HEK293 (cell line): ENCODE measurements around the gene FKRP.
A peak's percentile ranks its signal among the peaks of the same experiment; 100 is the strongest.

ENCODE experiments used
- CTCF ChIA-PET: fragments of 350-600 bp; formaldehyde crosslinking; extraction: SDS; loops from one replicate; lab custom pipeline; 2021; ENCODE audit warnings: antibody characterized with exemption; lab: Yijun Ruan, JAX
- POLR2A ChIA-PET: fragments of 300-600 bp; formaldehyde crosslinking; extraction: SDS; loops from one replicate; lab custom pipeline; 2020; ENCODE audit warnings: antibody characterized with exemption, inconsistent platforms; lab: Yijun Ruan, JAX
- H3K27ac ChIP-seq: fragments of 200-500 bp; sonication (Bioruptor generic); 2 replicates; pipeline ENCODE4 v1.5.1; 2014; ENCODE audit warnings: low read depth, low read length, control low read depth, inconsistent platforms; ENCODE audit errors: extremely low read depth
- H3K36me3 ChIP-seq, 2 experiments: fragments of 200-500 bp in 1 of 2; sonication (Bioruptor generic) in 1 of 2; 1 replicate in 1 of 2; 2 replicates in 1 of 2; pipeline ENCODE4 v1.5.1; 2014 to 2017; ENCODE audit warnings: inconsistent platforms in 2 of 2, low read length in 2 of 2; ENCODE audit not compliant: control insufficient read depth in 2 of 2, insufficient read depth in 1 of 2
- H3K4me1 ChIP-seq: fragments of 200-500 bp; sonication (Bioruptor generic); 2 replicates; pipeline ENCODE4 v1.5.1; 2014; ENCODE audit warnings: mild to moderate bottlenecking, low read length, inconsistent platforms; ENCODE audit not compliant: control insufficient read depth, insufficient read depth
- H3K4me3 ChIP-seq: 2 replicates; pipeline ENCODE4 v1.5.1; 2011; ENCODE audit warnings: low read depth, mild to moderate bottlenecking, control low read depth, low read length, moderate library complexity
- H3K9me3 ChIP-seq: fragments of 200-500 bp; sonication (Bioruptor generic); 2 replicates; pipeline ENCODE4 v1.5.1; 2014; ENCODE audit warnings: low read depth, low read length, inconsistent platforms; ENCODE audit not compliant: control insufficient read depth, insufficient read depth
- BCL11A ChIP-seq: fragments of 450-650 bp; formaldehyde crosslinking; IDR thresholded peaks from 2 replicates; pipeline ENCODE4 v1.5.1; 2016; ENCODE audit warnings: low read depth, missing biosample characterization, missing genetic modification characterization
- FEZF1 ChIP-seq: fragments of 450-650 bp; formaldehyde crosslinking; IDR thresholded peaks from 2 replicates; pipeline ENCODE4 v1.5.1; 2016; ENCODE audit warnings: missing biosample characterization, missing genetic modification characterization
- GLIS1 ChIP-seq: fragments of 450-650 bp; formaldehyde crosslinking; IDR thresholded peaks from 2 replicates; pipeline ENCODE4 v1.5.1; 2016; ENCODE audit warnings: missing biosample characterization, missing genetic modification characterization
- OSR2 ChIP-seq: fragments of 450-650 bp; formaldehyde crosslinking; IDR thresholded peaks from 2 replicates; pipeline ENCODE4 v1.5.1; 2016; ENCODE audit warnings: missing biosample characterization, missing genetic modification characterization
- SALL2 ChIP-seq: fragments of 450-650 bp; formaldehyde crosslinking; IDR thresholded peaks from 2 replicates; pipeline ENCODE4 v1.5.0; 2017; ENCODE audit warnings: missing biosample characterization, mild to moderate bottlenecking, missing genetic modification characterization, borderline replicate concordance
- SP3 ChIP-seq: fragments of 450-650 bp; formaldehyde crosslinking; IDR thresholded peaks from 2 replicates; pipeline ENCODE4 v1.5.1; 2016; ENCODE audit warnings: missing biosample characterization, missing genetic modification characterization
- ZBTB20 ChIP-seq: fragments of 450-650 bp; formaldehyde crosslinking; IDR thresholded peaks from 2 replicates; pipeline ENCODE4 v1.5.1; 2016; ENCODE audit warnings: missing biosample characterization, missing genetic modification characterization
- ZEB2 ChIP-seq: fragments of 450-650 bp; formaldehyde crosslinking; IDR thresholded peaks from 2 replicates; pipeline ENCODE4 v1.5.1; 2016; ENCODE audit warnings: missing biosample characterization, missing genetic modification characterization
- ZIC2 ChIP-seq: fragments of 450-650 bp; formaldehyde crosslinking; IDR thresholded peaks from 2 replicates; pipeline ENCODE4 v1.5.1; 2016; ENCODE audit warnings: missing biosample characterization, missing genetic modification characterization
- ZNF114 ChIP-seq: fragments of 450-650 bp; formaldehyde crosslinking; IDR thresholded peaks from 2 replicates; pipeline ENCODE4 v1.5.0; 2017; ENCODE audit warnings: missing biosample characterization, missing genetic modification characterization
- ZNF2 ChIP-seq: fragments of 450-650 bp; formaldehyde crosslinking; IDR thresholded peaks from 2 replicates; pipeline ENCODE4 v1.5.1; 2016; ENCODE audit warnings: missing biosample characterization, missing genetic modification characterization
- ZNF24 ChIP-seq: fragments of 450-650 bp; formaldehyde crosslinking; IDR thresholded peaks from 2 replicates; pipeline ENCODE4 v1.5.1; 2016; ENCODE audit warnings: missing biosample characterization, missing genetic modification characterization
- ZNF292 ChIP-seq: fragments of 450-650 bp; formaldehyde crosslinking; IDR thresholded peaks from 2 replicates; pipeline ENCODE4 v1.5.1; 2016; ENCODE audit warnings: low read depth, missing biosample characterization, missing genetic modification characterization, borderline replicate concordance
- ZNF341 ChIP-seq: fragments of 450-650 bp; formaldehyde crosslinking; IDR thresholded peaks from 2 replicates; pipeline ENCODE4; 2016; ENCODE audit warnings: low read depth, missing biosample characterization, missing genetic modification characterization
- ZNF354C ChIP-seq: fragments of 450-650 bp; formaldehyde crosslinking; IDR thresholded peaks from 2 replicates; pipeline ENCODE4 v1.5.1; 2016; ENCODE audit warnings: missing biosample characterization, missing genetic modification characterization, low read depth, borderline replicate concordance
- ZNF404 ChIP-seq: fragments of 450-650 bp; formaldehyde crosslinking; IDR thresholded peaks from 2 replicates; pipeline ENCODE4 v1.5.1; 2017; ENCODE audit warnings: missing biosample characterization, missing genetic modification characterization
- ZNF530 ChIP-seq: fragments of 450-650 bp; formaldehyde crosslinking; IDR thresholded peaks from 2 replicates; pipeline ENCODE4 v1.5.1; 2016; ENCODE audit warnings: low read depth, missing biosample characterization, missing genetic modification characterization
- ZNF660 ChIP-seq: fragments of 450-650 bp; IDR thresholded peaks from 2 replicates; pipeline ENCODE4 v1.5.1; 2018; ENCODE audit warnings: missing biosample characterization, mild to moderate bottlenecking, missing genetic modification characterization
- ZNF76 ChIP-seq: fragments of 450-650 bp; formaldehyde crosslinking; IDR thresholded peaks from 2 replicates; pipeline ENCODE4; 2016; ENCODE audit warnings: low read depth, missing biosample characterization, missing genetic modification characterization, borderline replicate concordance
- ZNF792 ChIP-seq: fragments of 450-650 bp; formaldehyde crosslinking; IDR thresholded peaks from 2 replicates; pipeline ENCODE4 v1.5.1; 2016; ENCODE audit warnings: missing biosample characterization, missing genetic modification characterization
- ZSCAN30 ChIP-seq: fragments of 450-650 bp; IDR thresholded peaks from 2 replicates; pipeline ENCODE4 v1.5.1; 2018; ENCODE audit warnings: missing biosample characterization, mild to moderate bottlenecking, missing genetic modification characterization, moderate library complexity
- TF ChIP-seq, protein P1 (sequence below): fragments of 450-650 bp; formaldehyde crosslinking; IDR thresholded peaks from 2 replicates; pipeline ENCODE4; 2016; ENCODE audit warnings: missing biosample characterization, missing genetic modification characterization
- TF ChIP-seq, protein P2 (sequence below): fragments of 450-650 bp; formaldehyde crosslinking; IDR thresholded peaks from 2 replicates; pipeline ENCODE4 v1.5.1; 2017; ENCODE audit warnings: missing biosample characterization, missing genetic modification characterization
- TF ChIP-seq, protein P3 (sequence below): fragments of 450-650 bp; formaldehyde crosslinking; IDR thresholded peaks from 2 replicates; pipeline ENCODE4 v1.5.1; 2016; ENCODE audit warnings: missing biosample characterization, missing genetic modification characterization
- TF ChIP-seq, protein P4 (sequence below): fragments of 450-650 bp; IDR thresholded peaks from 2 replicates; pipeline ENCODE4 v1.5.1; 2018; ENCODE audit warnings: missing biosample characterization, mild to moderate bottlenecking, missing genetic modification characterization
- TF ChIP-seq, protein P5 (sequence below): fragments of 450-650 bp; formaldehyde crosslinking; IDR thresholded peaks from 2 replicates; pipeline ENCODE4 v1.5.1; 2017; ENCODE audit warnings: missing biosample characterization, missing genetic modification characterization

The FKRP gene

DNA sequence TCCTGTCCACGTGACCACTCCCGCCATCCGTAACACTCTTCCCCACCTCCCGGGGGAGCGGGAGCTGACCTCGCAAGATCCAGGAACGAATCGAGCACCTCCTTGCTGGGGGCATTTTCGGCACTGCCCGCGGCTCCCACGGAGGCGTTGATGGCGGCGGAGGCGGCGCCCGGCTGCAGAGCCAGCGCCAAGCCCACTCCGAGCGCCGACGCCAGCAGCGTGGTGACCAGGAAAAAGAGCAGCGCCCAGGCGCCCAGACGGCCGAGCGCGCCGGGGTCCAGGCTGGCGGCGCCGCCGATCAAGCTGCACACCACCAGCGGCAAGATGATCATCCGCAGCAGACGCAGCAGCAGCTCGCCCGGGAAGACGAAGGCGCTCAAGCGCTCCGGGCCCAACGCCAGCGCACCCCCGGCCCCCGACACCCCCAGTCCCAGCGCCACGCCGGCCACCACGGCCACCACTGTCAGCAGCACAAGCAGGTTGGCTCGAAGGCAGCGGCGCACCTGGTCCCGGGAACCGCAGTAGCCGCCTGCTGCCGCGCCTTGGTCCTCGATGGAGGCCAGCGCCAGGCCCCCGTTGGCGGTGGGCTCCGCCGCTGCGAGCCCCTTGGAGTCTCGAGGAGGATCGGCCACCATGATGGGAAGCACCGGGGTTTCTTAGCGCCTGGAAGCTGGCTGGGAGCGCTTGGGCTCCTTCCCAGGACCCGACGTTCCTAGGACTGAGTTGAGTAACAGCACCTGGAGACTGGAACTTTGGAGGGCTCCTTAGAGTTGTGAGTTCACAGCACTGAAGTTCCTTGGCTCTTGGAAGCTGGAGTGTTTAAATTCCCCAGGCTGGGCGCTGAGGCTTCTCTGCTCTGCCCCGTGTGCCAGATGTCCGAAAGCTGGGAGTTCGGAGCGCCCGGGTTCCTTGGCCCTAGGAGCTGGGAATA is 41.7 kb downstream of the FKRP start (continued):
- TF ChIP-seq, protein P1, sequence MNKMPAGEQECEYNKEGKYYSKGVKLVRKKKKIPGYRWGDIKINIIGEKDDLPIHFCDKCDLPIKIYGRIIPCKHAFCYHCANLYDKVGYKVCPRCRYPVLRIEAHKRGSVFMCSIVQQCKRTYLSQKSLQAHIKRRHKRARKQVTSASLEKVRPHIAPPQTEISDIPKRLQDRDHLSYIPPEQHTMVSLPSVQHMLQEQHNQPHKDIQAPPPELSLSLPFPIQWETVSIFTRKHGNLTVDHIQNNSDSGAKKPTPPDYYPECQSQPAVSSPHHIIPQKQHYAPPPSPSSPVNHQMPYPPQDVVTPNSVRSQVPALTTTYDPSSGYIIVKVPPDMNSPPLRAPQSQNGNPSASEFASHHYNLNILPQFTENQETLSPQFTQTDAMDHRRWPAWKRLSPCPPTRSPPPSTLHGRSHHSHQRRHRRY (tag by site-specific recombination), result peak; percentile 62
- TF ChIP-seq SP3 (tag by site-specific recombination) (peak; percentile 48), ZNF76 (tag by site-specific recombination) (no peak), ZIC2 (tag by site-specific recombination) (peak; percentile 17; the same call in 1 of the 2 replicates), ZNF24 (tag by site-specific recombination) (0 out of 2 replicates have a peak, but pooled peaks have one; percentile 19), ZBTB20 (peak; percentile 90), ZNF660 (tag by site-specific recombination) (peak; percentile 52), ZNF404 (tag by site-specific recombination) (0 out of 2 replicates have a peak, but pooled peaks have one; percentile 57), FEZF1 (tag by site-specific recombination) (peak; percentile 85), OSR2 (tag by site-specific recombination) (peak; percentile 48; the same call in 1 of the 2 replicates), ZNF2 (tag by site-specific recombination) (no peak), ZNF114 (tag by site-specific recombination) (no peak)
- TF ChIP-seq, protein P2, sequence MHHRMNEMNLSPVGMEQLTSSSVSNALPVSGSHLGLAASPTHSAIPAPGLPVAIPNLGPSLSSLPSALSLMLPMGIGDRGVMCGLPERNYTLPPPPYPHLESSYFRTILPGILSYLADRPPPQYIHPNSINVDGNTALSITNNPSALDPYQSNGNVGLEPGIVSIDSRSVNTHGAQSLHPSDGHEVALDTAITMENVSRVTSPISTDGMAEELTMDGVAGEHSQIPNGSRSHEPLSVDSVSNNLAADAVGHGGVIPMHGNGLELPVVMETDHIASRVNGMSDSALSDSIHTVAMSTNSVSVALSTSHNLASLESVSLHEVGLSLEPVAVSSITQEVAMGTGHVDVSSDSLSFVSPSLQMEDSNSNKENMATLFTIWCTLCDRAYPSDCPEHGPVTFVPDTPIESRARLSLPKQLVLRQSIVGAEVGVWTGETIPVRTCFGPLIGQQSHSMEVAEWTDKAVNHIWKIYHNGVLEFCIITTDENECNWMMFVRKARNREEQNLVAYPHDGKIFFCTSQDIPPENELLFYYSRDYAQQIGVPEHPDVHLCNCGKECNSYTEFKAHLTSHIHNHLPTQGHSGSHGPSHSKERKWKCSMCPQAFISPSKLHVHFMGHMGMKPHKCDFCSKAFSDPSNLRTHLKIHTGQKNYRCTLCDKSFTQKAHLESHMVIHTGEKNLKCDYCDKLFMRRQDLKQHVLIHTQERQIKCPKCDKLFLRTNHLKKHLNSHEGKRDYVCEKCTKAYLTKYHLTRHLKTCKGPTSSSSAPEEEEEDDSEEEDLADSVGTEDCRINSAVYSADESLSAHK (tag by site-specific recombination), result 0 out of 2 replicates have a peak, but pooled peaks have one; percentile 12

DNA sequence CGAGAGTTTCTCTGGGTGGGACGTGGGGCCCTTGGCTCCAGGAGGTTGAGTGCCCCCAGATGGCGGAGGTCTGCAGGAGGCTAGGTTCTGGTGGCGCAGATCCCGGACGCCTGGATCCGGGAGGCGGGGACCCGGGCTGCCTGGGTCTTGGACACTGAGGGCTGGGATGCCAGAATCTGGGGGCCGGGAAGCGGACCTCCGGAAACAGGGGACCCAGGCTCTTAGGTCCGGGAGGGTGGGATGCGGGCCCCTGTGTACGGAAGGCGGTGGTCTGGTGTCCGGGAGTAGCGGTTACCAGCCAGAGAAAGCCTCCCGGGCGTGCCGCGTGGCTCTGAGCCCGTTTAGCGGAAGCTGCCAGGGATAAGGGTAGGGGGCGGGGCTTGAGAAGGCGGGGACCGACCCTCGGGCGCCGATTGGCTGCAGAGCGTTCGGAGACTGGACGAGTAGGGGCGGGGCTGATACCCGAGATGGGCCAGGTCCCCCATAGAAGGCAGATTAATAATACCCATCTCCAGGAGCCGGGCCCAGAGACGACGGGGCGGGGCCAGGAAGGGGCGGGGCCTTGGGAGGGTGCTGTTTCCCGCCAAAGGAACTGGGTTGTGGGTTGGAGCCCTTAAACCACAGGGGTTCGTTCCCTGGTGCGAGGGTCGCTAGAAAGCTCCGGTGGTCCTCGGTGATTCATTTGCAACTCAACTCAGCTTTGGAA is 42.6 kb downstream of the FKRP start, which contains the start of gene SLC1A5:
Gene SLC1A5, minus strand, starts transcription at position 333 of the 706 bp plus-strand sequence. CDS start 629 bp downstream, outside the sequence.
- ChIA-PET CTCF (interaction anchor here (0.5 to 3.9 kb wide), 11 partner anchors 21 to 250 kb away, joined by 3 to 25 read pairs (median 4); no protein-coding TSS in a partner anchor), POLR2A (interaction anchor here (0.6 to 3.7 kb wide), 45 partner anchors 8 to 921 kb away, joined by 3 to 50 read pairs (median 4); partner anchors contain the start of genes AP2S1, ARHGAP35, CALM3 and CCDC9)
- peak within 1 kb of the TSS; percentile 57 for H3K4me3 ChIP-seq
- peaks cover 24% of the 10 kb centered on the region for H3K4me1 ChIP-seq
- peak within 1 kb of the TSS; percentile 96 for H3K27ac ChIP-seq
- H3K9me3 ChIP-seq, result no peaks in the 10 kb centered on the region
- H3K36me3 ChIP-seq, result peaks cover 12 to 26% of the 10 kb centered on the region in 2 experiments; a peak in 2 of 3 replicates
- TF ChIP-seq GLIS1 (tag by site-specific recombination), result peak; percentile 65
- TF ChIP-seq, protein P3, sequence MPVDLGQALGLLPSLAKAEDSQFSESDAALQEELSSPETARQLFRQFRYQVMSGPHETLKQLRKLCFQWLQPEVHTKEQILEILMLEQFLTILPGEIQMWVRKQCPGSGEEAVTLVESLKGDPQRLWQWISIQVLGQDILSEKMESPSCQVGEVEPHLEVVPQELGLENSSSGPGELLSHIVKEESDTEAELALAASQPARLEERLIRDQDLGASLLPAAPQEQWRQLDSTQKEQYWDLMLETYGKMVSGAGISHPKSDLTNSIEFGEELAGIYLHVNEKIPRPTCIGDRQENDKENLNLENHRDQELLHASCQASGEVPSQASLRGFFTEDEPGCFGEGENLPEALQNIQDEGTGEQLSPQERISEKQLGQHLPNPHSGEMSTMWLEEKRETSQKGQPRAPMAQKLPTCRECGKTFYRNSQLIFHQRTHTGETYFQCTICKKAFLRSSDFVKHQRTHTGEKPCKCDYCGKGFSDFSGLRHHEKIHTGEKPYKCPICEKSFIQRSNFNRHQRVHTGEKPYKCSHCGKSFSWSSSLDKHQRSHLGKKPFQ, result no peak
- 0 out of 2 replicates have a peak, but pooled peaks have one; percentile 52 for TF ChIP-seq ZEB2 (tag by site-specific recombination)
- TF ChIP-seq ZNF292 (tag by site-specific recombination), result no peak
- TF ChIP-seq, protein P4, sequence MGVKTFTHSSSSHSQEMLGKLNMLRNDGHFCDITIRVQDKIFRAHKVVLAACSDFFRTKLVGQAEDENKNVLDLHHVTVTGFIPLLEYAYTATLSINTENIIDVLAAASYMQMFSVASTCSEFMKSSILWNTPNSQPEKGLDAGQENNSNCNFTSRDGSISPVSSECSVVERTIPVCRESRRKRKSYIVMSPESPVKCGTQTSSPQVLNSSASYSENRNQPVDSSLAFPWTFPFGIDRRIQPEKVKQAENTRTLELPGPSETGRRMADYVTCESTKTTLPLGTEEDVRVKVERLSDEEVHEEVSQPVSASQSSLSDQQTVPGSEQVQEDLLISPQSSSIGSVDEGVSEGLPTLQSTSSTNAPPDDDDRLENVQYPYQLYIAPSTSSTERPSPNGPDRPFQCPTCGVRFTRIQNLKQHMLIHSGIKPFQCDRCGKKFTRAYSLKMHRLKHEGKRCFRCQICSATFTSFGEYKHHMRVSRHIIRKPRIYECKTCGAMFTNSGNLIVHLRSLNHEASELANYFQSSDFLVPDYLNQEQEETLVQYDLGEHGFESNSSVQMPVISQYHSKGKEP (tag by site-specific recombination), result no peak; the same call in 1 of the 2 replicates
- peak; percentile 58 for TF ChIP-seq ZSCAN30
- TF ChIP-seq, protein P5, sequence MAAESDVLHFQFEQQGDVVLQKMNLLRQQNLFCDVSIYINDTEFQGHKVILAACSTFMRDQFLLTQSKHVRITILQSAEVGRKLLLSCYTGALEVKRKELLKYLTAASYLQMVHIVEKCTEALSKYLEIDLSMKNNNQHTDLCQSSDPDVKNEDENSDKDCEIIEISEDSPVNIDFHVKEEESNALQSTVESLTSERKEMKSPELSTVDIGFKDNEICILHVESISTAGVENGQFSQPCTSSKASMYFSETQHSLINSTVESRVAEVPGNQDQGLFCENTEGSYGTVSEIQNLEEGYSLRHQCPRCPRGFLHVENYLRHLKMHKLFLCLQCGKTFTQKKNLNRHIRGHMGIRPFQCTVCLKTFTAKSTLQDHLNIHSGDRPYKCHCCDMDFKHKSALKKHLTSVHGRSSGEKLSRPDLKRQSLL (tag by site-specific recombination), result no peak; the same call in 1 of the 2 replicates
- no peak for TF ChIP-seq ZNF530 (tag by site-specific recombination)
- no peak for TF ChIP-seq SALL2
- TF ChIP-seq ZNF792, result no peak
- TF ChIP-seq BCL11A (tag by site-specific recombination), result no peak
- TF ChIP-seq ZNF341, result 0 out of 2 replicates have a peak, but pooled peaks have one; percentile 23
- TF ChIP-seq ZNF354C (tag by site-specific recombination), result no peak
